Measurements from ENCODE around the gene FTO. TPM values are rescaled to one million over a fixed set of nuclear protein-coding genes. Genes with fewer than 3 reads are reported as not detected.

The FTO gene
- total RNA-seq, 2 donors from 2014 or later, result 47.5 to 50.4 TPM

DNA sequence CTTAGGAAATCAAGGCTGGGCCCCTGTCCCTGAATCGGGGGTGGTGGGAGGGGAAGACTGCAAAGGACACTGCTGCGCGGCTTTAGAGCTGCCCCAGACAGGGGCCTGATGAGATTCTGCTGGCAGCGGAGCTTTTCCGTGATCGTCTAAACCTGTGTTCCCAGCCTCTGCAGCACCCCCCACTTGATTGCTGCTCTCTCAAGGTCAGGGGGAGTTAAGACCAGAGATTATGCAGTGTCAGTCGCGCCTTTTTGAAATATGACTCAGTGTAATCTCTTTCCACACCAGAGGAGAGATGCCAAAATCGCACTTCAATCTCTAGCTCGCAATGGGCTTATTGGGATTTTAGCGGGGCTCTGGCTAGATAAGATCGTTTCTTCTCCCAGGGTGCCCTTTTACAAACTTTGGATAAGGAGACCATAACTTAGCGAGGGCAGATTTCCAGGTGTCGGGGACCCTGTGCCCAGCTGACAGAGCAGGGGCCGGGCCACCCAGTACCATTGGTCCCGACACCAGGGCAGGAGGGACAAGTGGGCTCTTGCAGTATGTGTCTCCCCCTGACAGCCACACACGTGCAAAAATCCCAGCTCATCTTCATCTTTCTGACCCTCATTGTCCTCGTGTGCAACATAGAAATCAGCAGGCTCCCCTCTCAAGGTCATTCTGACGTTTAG lies 495.7 kb downstream of the FTO start:
- intact Hi-C loops (cut with DNase I), result no loop called here
- Histone ChIP-seq H3K36me3 (replicated peaks in 1 of 2; ENCODE audit: insufficient read depth in 1 of 2, low read depth in 2 of 2) (no peaks in the 10 kb centered on the region), H3K4me3 (no peak overlapping the region), H3K27me3 (no peaks in the 10 kb centered on the region), H3K4me1 (peaks cover 3% of the 10 kb centered on the region), H3K27ac (no peak overlapping the region), H3K9me3 (no peaks in the 10 kb centered on the region)
- ATAC-seq, result no peak
- TF ChIP-seq, protein P1, sequence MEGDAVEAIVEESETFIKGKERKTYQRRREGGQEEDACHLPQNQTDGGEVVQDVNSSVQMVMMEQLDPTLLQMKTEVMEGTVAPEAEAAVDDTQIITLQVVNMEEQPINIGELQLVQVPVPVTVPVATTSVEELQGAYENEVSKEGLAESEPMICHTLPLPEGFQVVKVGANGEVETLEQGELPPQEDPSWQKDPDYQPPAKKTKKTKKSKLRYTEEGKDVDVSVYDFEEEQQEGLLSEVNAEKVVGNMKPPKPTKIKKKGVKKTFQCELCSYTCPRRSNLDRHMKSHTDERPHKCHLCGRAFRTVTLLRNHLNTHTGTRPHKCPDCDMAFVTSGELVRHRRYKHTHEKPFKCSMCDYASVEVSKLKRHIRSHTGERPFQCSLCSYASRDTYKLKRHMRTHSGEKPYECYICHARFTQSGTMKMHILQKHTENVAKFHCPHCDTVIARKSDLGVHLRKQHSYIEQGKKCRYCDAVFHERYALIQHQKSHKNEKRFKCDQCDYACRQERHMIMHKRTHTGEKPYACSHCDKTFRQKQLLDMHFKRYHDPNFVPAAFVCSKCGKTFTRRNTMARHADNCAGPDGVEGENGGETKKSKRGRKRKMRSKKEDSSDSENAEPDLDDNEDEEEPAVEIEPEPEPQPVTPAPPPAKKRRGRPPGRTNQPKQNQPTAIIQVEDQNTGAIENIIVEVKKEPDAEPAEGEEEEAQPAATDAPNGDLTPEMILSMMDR (IDR thresholded peaks at IDR 0.05), result no peak
- no peak for TF ChIP-seq POLR2A (IDR thresholded peaks at IDR 0.05)
- WGBS, 2 donors, result 27 to 35% methylated on average over 19 of the region's 19 CpGs
- DNase-seq, result no peak

GRCh38 chr16:54200161-54200534 lies 496.2 kb downstream of the FTO start:
- intact Hi-C loops (cut with DNase I), result no loop called here
- peaks cover 3% of the 10 kb centered on the region for H3K4me1 ChIP-seq
- no peaks in the 10 kb centered on the region for H3K36me3 ChIP-seq (replicated peaks in 1 of 2; ENCODE audit: insufficient read depth in 1 of 2, low read depth in 2 of 2)
- H3K27ac ChIP-seq, result no peak overlapping the region
- H3K4me3 ChIP-seq, result no peak overlapping the region
- DNase-seq (no peak), ATAC-seq (no peak)
- 96% methylated on average over 3 of the region's 3 CpGs for WGBS, 2 donors
- TF ChIP-seq, protein P1 (IDR thresholded peaks at IDR 0.05), result no peak
- TF ChIP-seq POLR2A (IDR thresholded peaks at IDR 0.05), result no peak
- H3K27me3 ChIP-seq, result no peaks in the 10 kb centered on the region
- H3K9me3 ChIP-seq, result no peaks in the 10 kb centered on the region

DNA sequence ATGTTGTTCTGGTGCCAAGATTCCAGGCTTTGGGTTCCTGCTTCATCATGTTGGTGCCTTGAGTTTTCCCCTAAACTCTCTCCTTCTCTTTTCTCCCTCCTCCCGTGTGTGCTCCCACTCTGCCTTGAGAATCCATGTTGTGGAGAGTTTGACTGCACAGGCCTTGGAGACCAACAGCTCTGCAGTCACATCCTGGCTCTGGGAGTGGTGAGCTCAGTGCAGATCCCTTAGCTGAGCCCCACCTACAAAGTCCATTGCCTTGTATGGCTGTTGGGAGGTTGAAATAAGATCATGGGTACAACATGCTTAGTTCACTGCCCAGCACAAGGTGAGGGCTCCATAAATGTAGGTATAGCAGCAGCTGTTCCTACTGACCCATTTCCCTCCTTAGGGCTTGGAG lies 496.8 kb downstream of the FTO start:
- no peak for ATAC-seq
- Histone ChIP-seq H3K4me1 (peaks cover 3% of the 10 kb centered on the region), H3K9me3 (no peaks in the 10 kb centered on the region), H3K27ac (no peak overlapping the region), H3K27me3 (no peaks in the 10 kb centered on the region), H3K4me3 (no peak overlapping the region), H3K36me3 (replicated peaks in 1 of 2; ENCODE audit: insufficient read depth in 1 of 2, low read depth in 2 of 2) (no peaks in the 10 kb centered on the region)
- TF ChIP-seq, protein P1 (IDR thresholded peaks at IDR 0.05), result no peak
- TF ChIP-seq POLR2A (IDR thresholded peaks at IDR 0.05), result no peak
- DNase-seq, result no peak
- 83 to 94% methylated on average over 1 of the region's 1 CpG for WGBS, 2 donors
- intact Hi-C loops (cut with DNase I), result no loop called here

- H3K9me3 ChIP-seq, result no peaks in the 10 kb centered on the region
- DNase-seq (no peak), ATAC-seq (no peak)
- TF ChIP-seq, protein P1 (IDR thresholded peaks at IDR 0.05), result no peak
- no peak for TF ChIP-seq POLR2A (IDR thresholded peaks at IDR 0.05)
- 92 to 99% methylated on average over 4 of the region's 4 CpGs for WGBS, 2 donors
- no peaks in the 10 kb centered on the region for H3K36me3 ChIP-seq (replicated peaks in 1 of 2; ENCODE audit: insufficient read depth in 1 of 2, low read depth in 2 of 2)
- intact Hi-C loops (cut with DNase I), result no loop called here
- H3K27ac ChIP-seq, result no peak overlapping the region
- no peak overlapping the region for H3K4me3 ChIP-seq
- no peaks in the 10 kb centered on the region for H3K27me3 ChIP-seq
- peaks cover 3% of the 10 kb centered on the region for H3K4me1 ChIP-seq
Measured at GRCh38 chr16:54201200-54201599, 497.2 kb downstream of the FTO start.

Small RNAs within 50 kb of the gene (small RNA-seq; reads per million reads assigned to genes)
- gene AC007347.2, result not detected

Other genes with a start within 250 kb of the FTO start
- gene AKTIP, start 200.9 kb upstream of the FTO start, total RNA-seq, result 10 to 100 TPM; 32.2 to 40.5 TPM
- 1 to 10 TPM; 2.9 to 4.3 TPM for gene RPGRIP1L, start 297 bp upstream of the FTO start, total RNA-seq